GM23248 (cell line): ENCODE data around the gene FAM76A. TPM values are rescaled to one million over a fixed set of nuclear protein-coding genes. Genes with fewer than 3 reads are reported as not detected.

Experiments used
- DNase-seq: peaks from one replicate; pipeline ENCODE4 v3.0.0-alpha.2; 2015
- H2AFZ ChIP-seq: fragments of 200-600 bp; sonication (generic); 2 replicates; pipeline ENCODE4 v1.6.1; 2016; ENCODE audit warnings: antibody characterized with exemption
- H3F3A ChIP-seq: fragments of 200-600 bp; sonication (generic); 2 replicates; pipeline ENCODE4 v1.6.1; 2016; ENCODE audit warnings: mild to moderate bottlenecking, antibody characterized with exemption, mixed run types; ENCODE audit not compliant: insufficient read depth
- H3K27ac ChIP-seq: fragments of 200-600 bp; sonication (generic); 2 replicates; pipeline ENCODE4 v1.5.1; 2016; ENCODE audit warnings: mild to moderate bottlenecking
- H3K27me3 ChIP-seq: fragments of 200-600 bp; sonication (generic); replicated peaks from 2 replicates; pipeline ENCODE4 v1.6.1; 2016; ENCODE audit warnings: mild to moderate bottlenecking; ENCODE audit not compliant: insufficient read depth
- H3K36me3 ChIP-seq: fragments of 200-600 bp; sonication (generic); 2 replicates; pipeline ENCODE4 v1.6.1; 2016; ENCODE audit warnings: low read depth, mild to moderate bottlenecking
- H3K4me1 ChIP-seq: fragments of 200-600 bp; sonication (generic); 2 replicates; pipeline ENCODE4 v1.6.1; 2016; ENCODE audit warnings: mild to moderate bottlenecking; ENCODE audit not compliant: insufficient read depth
- H3K4me2 ChIP-seq: fragments of 200-600 bp; sonication (generic); one replicate; pipeline ENCODE4 v1.6.1; 2016; ENCODE audit warnings: mild to moderate bottlenecking; ENCODE audit not compliant: unreplicated experiment
- H3K4me3 ChIP-seq: fragments of 200-600 bp; sonication (generic); 2 replicates; pipeline ENCODE4 v1.5.1; 2016; ENCODE audit warnings: mild to moderate bottlenecking
- H3K79me2 ChIP-seq: fragments of 200-600 bp; sonication (generic); 2 replicates; pipeline ENCODE4 v1.6.1; 2016; ENCODE audit warnings: mild to moderate bottlenecking; ENCODE audit not compliant: insufficient read depth
- H3K9ac ChIP-seq: fragments of 200-600 bp; sonication (generic); 2 replicates; pipeline ENCODE4 v1.6.1; 2016; ENCODE audit warnings: mild to moderate bottlenecking
- H3K9me2 ChIP-seq: fragments of 200-600 bp; sonication (generic); 2 replicates; pipeline ENCODE4 v1.6.1; 2016; ENCODE audit warnings: mixed run types, mild to moderate bottlenecking, moderate library complexity; ENCODE audit not compliant: insufficient read depth
- H3K9me3 ChIP-seq: fragments of 200-600 bp; sonication (generic); one replicate; pipeline ENCODE4 v1.6.1; 2017; ENCODE audit warnings: low read depth
- H4K20me1 ChIP-seq: fragments of 200-600 bp; sonication (generic); 2 replicates; pipeline ENCODE4 v1.6.0; 2016; ENCODE audit not compliant: insufficient read depth
- EZH2 ChIP-seq: fragments of 200-600 bp; sonication (generic); IDR thresholded peaks from 2 replicates; pipeline ENCODE4 v1.6.1; 2018; ENCODE audit warnings: antibody characterized with exemption, mild to moderate bottlenecking; ENCODE audit not compliant: insufficient read depth, poor library complexity, severe bottlenecking
- EZH2phosphoT487 ChIP-seq: fragments of 200-600 bp; sonication (generic); IDR thresholded peaks from 2 replicates; pipeline ENCODE4 v1.6.1; 2018; ENCODE audit warnings: antibody characterized with exemption, moderate library complexity, mild to moderate bottlenecking, low read depth; ENCODE audit not compliant: insufficient read depth
- WGBS, 2 experiments: methylation state at CpG; one replicate each; pipeline ENCODE4 v1.1.6; 2015 to 2017; ENCODE audit warnings: low lambda C conversion rate in 2 of 2, low coverage in 1 of 2; ENCODE audit errors: missing lambda C conversion rate in 2 of 2; 5-methylcytosine and 5-hydroxymethylcytosine counted together
- in situ Hi-C: fragments of 300-500 bp; cut with MboI; formaldehyde crosslinking; loops from 2 replicates; pipeline ENCODE4 v1.15.0; 2020
- polyA plus RNA-seq: library from polyadenylated mRNA; unstranded; fragments of >200 nt; fragmentation: Nextera tagmentation; extraction: Ambion mirVana; gene quantifications from 2 replicates; pipeline ENCODE4 v1.2.1, GENCODE V29; 2016
- total RNA-seq: library from RNA; depleted of rRNA; stranded (reverse); fragments of >200 nt; shearing (Covaris generic); gene quantifications from 2 replicates; pipeline ENCODE4 v1.2.3, GENCODE V29; 2014

FAM76A gene
- total and polyA plus RNA-seq, 2 experiments from 2014 or later, result 6.9 to 10.2 TPM

- Histone ChIP-seq H2AFZ (no peak overlapping the region), H3K9me2 (no peaks in the 10 kb centered on the region), H3K9me3 (no peaks in the 10 kb centered on the region), H3K36me3 (peaks cover 18% of the 10 kb centered on the region; the same call in 1 of the 2 replicates), H3K27me3 (no peaks in the 10 kb centered on the region), H3K4me3 (no peak overlapping the region), H3F3A (no peaks in the 10 kb centered on the region), H3K9ac (no peak overlapping the region), H3K4me2 (no peak overlapping the region), H3K4me1 (no peaks in the 10 kb centered on the region), H3K27ac (no peak overlapping the region), H3K79me2 (no peaks in the 10 kb centered on the region), H4K20me1 (no peaks in the 10 kb centered on the region)
- TF ChIP-seq EZH2 (no peak), EZH2phosphoT487 (no peak)
- 79 to 84% methylated on average over 5 of the region's 5 CpGs for WGBS, 2 experiments
- in situ Hi-C loops, result no loop called here
- no peak for DNase-seq
These were observed 18.8 kb downstream of the FAM76A start for GRCh38 chr1:27744556-27744955.

GRCh38 chr1:27745466-27745865 is 19.7 kb downstream of the FAM76A start:
- Histone ChIP-seq H3K4me1 (no peaks in the 10 kb centered on the region), H3K27me3 (no peaks in the 10 kb centered on the region), H4K20me1 (no peaks in the 10 kb centered on the region), H3K27ac (no peak overlapping the region), H2AFZ (no peak overlapping the region), H3K9me2 (no peaks in the 10 kb centered on the region), H3K9me3 (no peaks in the 10 kb centered on the region), H3K36me3 (peaks cover 27% of the 10 kb centered on the region; the same call in 1 of the 2 replicates), H3K79me2 (no peaks in the 10 kb centered on the region), H3K4me2 (no peak overlapping the region), H3K4me3 (no peak overlapping the region), H3F3A (no peaks in the 10 kb centered on the region), H3K9ac (no peak overlapping the region)
- no peak for TF ChIP-seq EZH2phosphoT487
- TF ChIP-seq EZH2, result no peak
- 94 to 96% methylated on average over 4 of the region's 4 CpGs for WGBS, 2 experiments
- DNase-seq, result no peak
- in situ Hi-C loops, result no loop called here

- no peak overlapping the region for H3K27ac ChIP-seq
- no peaks in the 10 kb centered on the region for H3K27me3 ChIP-seq
- H3K79me2 ChIP-seq, result no peaks in the 10 kb centered on the region
- H4K20me1 ChIP-seq, result no peaks in the 10 kb centered on the region
- no peaks in the 10 kb centered on the region for H3K9me2 ChIP-seq
- H2AFZ ChIP-seq, result no peak overlapping the region
- H3K9ac ChIP-seq, result no peak overlapping the region
- no peak overlapping the region for H3K4me3 ChIP-seq
- TF ChIP-seq EZH2 (no peak), EZH2phosphoT487 (no peak)
- no peak for DNase-seq
- no peak overlapping the region for H3K4me2 ChIP-seq
- WGBS, 2 experiments, result 63 to 64% methylated on average over 3 of the region's 3 CpGs
- no peaks in the 10 kb centered on the region for H3K9me3 ChIP-seq
- in situ Hi-C loops, result no loop called here
- peaks cover 21% of the 10 kb centered on the region; the same call in 1 of the 2 replicates for H3K36me3 ChIP-seq
- no peaks in the 10 kb centered on the region for H3K4me1 ChIP-seq
- no peaks in the 10 kb centered on the region for H3F3A ChIP-seq
These were observed 26.6 kb downstream of the FAM76A start for GRCh38 chr1:27752360-27752759.

- Histone ChIP-seq H3K27me3 (no peaks in the 10 kb centered on the region), H3K79me2 (no peaks in the 10 kb centered on the region), H3K4me1 (no peaks in the 10 kb centered on the region), H3K27ac (no peak overlapping the region), H2AFZ (no peak overlapping the region), H3K36me3 (peaks cover 5% of the 10 kb centered on the region; the same call in 1 of the 2 replicates), H3K4me3 (no peak overlapping the region), H3K9me2 (no peaks in the 10 kb centered on the region), H3F3A (no peaks in the 10 kb centered on the region), H3K9me3 (no peaks in the 10 kb centered on the region), H3K9ac (no peak overlapping the region), H3K4me2 (no peak overlapping the region), H4K20me1 (no peaks in the 10 kb centered on the region)
- 70 to 77% methylated on average over 1 of the region's 1 CpG for WGBS, 2 experiments
- in situ Hi-C loops, result no loop called here
- DNase-seq, result no peak
- TF ChIP-seq EZH2phosphoT487, result no peak
- TF ChIP-seq EZH2, result no peak
These were observed 29.5 kb downstream of the FAM76A start for GRCh38 chr1:27755286-27755685.

GRCh38 chr1:27755865-27756264 is 30.1 kb downstream of the FAM76A start:
- Histone ChIP-seq H3K27ac (no peak overlapping the region), H3K27me3 (no peaks in the 10 kb centered on the region), H3K9me3 (no peaks in the 10 kb centered on the region), H3K36me3 (peaks cover 4% of the 10 kb centered on the region), H4K20me1 (no peaks in the 10 kb centered on the region), H3K4me3 (no peak overlapping the region), H3K79me2 (no peaks in the 10 kb centered on the region), H3F3A (no peaks in the 10 kb centered on the region), H3K9ac (no peak overlapping the region), H3K4me2 (no peak overlapping the region), H2AFZ (no peak overlapping the region), H3K4me1 (no peaks in the 10 kb centered on the region), H3K9me2 (no peaks in the 10 kb centered on the region)
- DNase-seq, result no peak
- 68 to 70% methylated on average over 4 of the region's 4 CpGs for WGBS, 2 experiments
- in situ Hi-C loops, result no loop called here
- TF ChIP-seq EZH2, result no peak
- TF ChIP-seq EZH2phosphoT487, result no peak
